ENCODE results near the gene PLCG2.
"Not testable (repeated sequence)": the region's sequence is repeated elsewhere in the genome, so short reads cannot be mapped to it uniquely, and the experiment has no call there.

The PLCG2 gene

DNA sequence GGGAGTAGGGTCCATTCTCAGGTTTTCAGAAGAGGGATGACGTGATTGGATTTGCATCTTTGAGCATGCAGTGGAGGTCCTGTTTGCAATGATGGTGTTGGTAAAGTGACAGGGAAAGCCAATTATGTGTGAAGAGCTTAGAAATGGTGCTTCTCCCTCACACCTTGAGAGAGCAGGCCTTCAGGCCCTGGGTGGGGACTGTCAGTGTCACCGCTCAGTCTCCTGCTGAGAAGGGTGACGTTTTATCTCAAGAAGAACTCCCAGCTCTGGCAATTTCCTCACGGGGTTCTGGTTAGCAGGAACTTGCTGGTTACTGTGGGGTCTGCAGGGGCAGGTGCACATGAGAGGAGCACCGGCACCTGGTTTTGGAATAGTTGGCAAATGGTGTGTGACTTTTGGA is 11.2 kb downstream of the PLCG2 start:
- no peak for DNase-seq (ENCODE audit: low read depth in 2 of 2)

DNA sequence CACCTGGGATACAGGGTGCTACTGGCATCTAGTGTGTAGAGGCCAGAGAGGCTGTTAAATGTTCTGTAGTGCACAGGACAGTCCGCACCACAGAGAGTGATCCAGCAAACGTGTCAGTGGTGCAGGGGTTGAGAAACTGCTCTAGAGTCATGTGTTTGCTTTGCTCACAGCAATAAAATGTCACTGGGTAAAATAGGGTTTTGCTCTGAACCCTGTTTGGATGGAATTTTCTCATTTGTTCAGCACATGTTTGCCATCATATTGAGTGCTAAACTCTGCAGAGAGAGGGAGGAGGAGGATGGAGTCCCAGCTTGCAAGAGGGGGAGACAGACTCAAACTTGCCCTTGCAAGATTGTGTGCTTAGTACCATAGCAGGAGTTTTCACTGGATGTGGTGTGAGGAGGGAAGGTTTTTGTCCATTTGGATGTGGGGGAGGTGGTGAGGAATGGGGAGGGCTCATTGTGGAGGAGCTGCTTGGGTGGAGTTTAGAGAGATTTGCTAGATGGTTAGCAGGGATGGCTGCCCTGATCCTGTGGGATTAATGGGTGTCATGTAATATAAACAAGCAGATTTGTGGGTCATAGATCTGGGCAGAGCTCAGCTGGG is 11.8 kb downstream of the PLCG2 start:
- no peak for DNase-seq (ENCODE audit: low read depth in 2 of 2)

DNA sequence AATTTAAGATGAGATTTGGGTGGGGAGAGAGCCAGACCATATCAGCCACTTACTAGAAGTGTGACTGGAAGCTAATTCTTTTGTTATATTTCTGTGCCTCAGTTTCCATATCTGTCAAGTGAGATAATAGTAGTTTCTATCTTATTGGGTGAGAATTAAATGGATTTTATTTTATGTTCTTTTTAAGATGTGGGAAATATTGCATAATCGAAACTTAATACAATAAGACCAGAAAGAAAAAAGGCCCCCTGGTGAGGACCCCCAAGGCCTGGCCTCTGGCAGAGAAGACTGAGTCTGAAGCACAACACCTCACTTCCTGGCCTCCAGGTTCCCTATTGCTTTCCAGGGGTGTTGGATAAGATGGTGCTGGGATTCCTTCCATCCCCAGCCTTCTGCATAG is 13.7 kb downstream of the PLCG2 start:
- no peak for DNase-seq (ENCODE audit: low read depth in 2 of 2)

DNA sequence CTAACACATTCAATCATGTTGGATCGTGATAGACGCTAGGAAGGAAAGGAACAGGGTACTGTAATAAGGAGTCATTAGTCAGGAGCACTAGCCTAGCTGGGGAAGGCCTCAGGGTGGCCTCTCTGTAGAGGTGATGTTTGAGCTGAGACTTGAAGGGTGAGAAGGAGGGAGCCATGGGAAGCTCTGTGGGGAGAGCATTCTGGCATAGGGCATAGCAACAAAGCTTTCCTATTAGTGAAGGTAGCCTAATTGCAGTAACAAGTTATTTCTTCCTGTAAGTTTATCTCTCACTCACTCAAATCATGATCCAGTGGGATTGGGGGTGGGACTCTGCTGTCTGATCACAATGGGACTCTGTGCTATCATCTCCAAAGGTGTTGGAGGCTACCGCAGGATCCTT is 16.1 kb downstream of the PLCG2 start:
- DNase-seq (ENCODE audit: low read depth in 2 of 2) = no peak

DNA sequence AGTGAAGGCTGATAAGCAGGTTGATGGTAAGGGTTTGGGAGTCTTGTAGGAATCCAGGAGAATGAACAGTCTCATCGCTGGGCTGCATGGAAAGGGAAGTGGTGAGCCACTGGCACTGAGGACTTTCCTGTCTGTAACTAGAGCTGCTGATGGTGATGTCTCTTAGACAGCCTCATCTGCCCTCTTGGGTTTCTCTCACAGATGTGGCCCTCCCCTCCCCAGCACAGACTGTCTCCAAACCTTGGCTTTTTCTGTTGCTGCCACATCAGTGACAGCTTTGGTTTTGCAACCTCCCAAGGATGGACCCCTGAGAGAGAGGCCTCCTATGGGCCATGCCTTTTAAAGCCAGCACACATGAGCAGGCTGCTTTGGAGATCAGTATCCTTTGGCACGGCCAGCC is 16.9 kb downstream of the PLCG2 start:
- DNase-seq (ENCODE audit: low read depth in 2 of 2) = no peak

DNA sequence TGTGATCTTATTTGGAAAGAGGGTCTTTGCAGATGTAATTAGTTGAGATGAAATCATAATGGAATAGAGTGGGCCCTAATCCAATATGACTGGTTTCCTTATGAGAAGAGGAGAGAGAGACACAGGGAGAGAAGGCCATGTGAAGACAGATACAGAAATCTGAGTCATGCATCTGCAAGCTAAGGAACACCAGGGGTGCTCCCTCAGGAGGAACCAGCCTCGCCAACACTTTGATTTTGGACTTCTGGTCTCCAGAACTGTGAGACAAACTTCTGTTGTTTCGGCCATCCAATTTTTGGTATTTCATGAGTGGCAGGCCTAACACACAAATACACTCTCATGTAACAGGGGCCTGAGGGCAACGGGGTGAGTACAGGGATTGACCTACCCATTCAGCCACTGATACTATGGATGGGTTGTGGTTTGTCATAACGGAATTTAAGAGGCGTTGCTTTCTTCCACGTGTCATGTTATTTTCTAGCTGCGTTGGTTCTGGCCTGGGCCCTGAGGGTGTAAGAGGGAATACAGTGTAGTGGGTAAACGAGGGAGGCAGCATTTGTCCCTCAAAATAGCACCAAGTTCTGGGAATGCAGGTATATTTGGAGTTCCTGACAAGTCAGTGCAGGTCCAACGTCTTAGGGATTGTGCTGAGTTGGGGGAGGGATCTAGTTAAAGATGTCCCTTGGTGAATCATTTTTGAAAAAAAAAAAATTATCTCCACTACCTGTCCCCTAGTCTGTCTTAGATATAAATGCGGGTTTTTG is 17.7 kb downstream of the PLCG2 start:
- no peak for DNase-seq (ENCODE audit: low read depth in 2 of 2)

DNA sequence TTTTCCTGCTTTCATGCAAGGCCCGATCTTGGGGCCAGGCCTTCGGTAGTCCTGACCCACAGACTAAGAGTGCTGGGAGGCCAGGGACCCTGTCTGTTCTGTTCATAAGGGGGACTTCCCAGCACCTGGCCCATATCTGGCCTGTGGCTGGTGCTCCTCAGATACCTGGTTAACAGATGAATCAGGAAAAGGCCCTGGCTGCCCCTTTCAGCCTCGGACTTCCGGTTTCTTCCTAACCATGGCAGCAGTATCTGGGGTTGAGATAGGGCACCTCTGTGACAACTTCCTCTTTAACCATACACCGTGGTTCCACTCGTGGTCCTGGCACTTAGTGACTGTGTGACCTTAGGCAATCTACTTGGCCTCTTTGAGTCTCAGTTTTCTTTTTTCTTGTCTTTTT is 18.4 kb downstream of the PLCG2 start:
- DNase-seq (ENCODE audit: low read depth in 2 of 2) = no peak

DNA sequence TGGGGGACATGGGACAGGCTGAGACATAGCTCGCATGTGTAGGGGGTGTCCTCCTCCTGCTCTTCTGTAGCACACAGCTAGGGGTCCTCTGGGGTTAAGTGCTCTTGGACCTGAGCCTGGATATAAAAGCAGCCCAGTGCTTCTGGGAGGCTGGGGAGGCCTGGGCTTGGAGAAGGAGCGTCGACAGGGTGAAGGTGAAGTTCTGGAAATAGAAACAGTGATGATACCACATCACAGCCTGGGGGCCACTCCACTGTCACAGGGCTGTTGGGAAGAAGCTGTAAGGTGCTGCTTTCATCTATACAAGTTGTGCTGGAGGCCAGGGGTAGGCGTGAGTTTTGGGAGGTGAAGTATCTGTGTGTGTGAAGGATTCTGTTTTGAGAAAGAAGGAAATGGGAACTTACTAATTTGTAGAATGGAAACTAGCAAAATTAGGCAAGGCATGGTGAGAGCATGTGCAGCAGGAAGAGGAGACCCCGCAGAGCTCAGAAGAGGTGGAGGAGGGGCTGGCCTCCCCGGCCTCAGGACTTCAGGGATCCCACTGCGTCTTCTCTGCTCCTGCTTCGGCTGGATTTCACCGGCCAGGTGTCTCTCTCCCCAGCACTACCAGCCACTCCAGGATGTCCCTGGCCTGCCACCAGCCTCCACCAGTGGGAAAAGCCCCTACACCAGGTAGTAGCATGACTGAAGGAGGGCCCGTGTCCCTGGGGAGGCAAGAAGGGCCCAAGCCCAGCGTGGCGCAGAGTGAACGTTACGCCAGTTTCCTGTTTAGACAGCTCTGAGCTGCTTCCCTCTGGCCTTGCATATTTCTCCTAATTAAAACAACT is 19.4 kb downstream of the PLCG2 start:
- DNase-seq (ENCODE audit: low read depth in 2 of 2) = peak in 1 of 2 donors; percentile 36

DNA sequence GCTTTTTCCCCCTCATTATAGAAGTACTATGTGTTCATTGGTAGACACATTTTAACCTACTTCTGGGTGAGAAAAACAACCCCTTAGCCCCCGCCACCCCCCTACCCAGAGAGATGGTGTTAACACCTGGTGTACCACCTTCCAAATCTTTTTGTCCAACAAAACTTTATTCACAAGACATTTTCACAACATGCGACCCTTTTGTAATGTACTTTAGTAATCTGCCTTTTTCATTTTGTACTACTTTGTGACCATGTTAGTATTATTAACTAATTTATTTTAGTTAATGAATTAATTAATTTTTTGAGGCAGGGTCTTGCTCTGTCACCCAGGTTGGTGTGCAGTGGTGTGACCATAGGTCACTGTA is 20.0 kb downstream of the PLCG2 start:
- DNase-seq (ENCODE audit: low read depth in 2 of 2) = no peak

DNA sequence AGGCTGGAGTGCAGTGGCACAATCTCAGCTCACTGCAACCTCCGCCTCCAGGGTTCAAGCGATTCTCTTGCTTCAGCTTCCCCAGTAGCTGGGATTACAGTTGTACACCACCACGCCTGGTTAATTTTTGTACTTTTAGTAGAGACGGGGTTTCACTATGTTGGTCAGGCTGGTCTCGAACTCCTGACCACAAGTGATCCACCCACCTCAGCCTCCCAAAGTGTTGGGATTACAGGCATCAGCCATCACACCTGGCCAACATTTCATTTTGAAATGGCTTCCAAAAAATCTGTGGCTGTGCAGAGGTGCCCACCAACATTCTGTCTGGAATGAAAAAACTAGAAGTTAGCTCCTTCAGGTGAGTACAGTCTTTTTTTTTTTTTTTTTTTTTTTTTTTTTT is 22.6 kb downstream of the PLCG2 start:
- not testable (repeated sequence) for DNase-seq (ENCODE audit: low read depth in 2 of 2)

DNA sequence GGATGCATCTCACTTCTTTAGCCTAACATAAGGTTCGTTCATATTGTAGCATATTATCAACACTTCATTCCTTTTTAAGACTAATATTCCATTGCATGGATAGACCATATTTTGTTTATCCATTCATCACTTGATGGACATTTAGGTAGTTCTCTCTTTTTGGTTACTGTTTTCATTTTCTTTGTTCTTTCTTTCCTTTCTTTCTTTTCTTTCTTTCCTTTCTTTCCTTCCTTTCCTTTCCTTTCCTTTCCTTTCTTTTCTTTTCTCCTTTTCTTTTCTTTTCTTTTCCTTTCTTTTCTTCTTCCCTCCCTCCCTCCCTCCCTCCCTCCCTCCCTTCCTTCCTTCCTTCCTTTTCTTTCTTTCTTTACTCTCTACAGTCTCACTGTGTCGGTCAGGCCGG is 24.2 kb downstream of the PLCG2 start:
- DNase-seq (ENCODE audit: low read depth in 2 of 2) = no peak

DNA sequence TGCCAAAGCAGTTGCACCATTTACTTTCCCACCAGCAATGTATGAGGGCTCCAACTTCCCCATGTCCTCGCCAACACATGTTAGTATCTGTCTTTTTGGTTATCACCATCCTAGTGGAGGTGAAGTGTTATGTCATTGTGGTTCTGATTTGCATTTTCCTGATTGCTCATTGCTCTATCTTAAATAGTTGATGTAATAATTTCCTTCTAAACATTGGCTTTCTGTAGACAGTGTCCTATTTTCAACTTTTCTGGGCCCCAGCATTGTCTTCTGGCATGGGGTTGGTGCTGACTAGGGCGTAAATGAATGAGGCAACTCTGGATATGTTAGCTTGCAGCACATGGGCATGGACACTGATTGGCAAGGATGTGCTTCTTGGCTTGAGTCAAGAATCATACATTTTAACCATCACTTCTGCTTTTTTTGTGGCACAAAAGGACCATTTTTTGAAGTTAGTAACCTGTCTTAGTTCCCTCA is 25.1 kb downstream of the PLCG2 start:
- no peak for DNase-seq (ENCODE audit: low read depth in 2 of 2)

DNA sequence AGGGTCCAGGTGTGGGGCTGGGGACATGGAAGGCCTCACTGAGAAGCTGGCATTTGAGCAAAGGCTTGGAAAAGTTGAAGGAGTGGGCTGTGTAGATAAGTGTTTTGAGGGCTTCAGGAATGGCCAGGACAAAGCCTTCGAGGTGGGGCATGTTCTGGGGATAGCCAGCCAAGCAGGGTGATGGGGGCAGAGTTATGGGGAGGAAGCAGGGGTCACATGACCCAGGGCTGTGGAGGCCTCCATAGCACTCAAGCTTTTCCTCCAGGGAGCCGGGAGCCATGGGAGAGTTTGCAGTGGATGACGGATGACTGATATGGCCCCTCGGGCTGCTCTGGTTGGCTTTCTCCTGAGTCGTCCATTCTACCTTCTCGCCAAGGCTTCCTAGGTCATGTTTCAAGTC is 27.6 kb downstream of the PLCG2 start:
- no peak for DNase-seq (ENCODE audit: low read depth in 2 of 2)

DNA sequence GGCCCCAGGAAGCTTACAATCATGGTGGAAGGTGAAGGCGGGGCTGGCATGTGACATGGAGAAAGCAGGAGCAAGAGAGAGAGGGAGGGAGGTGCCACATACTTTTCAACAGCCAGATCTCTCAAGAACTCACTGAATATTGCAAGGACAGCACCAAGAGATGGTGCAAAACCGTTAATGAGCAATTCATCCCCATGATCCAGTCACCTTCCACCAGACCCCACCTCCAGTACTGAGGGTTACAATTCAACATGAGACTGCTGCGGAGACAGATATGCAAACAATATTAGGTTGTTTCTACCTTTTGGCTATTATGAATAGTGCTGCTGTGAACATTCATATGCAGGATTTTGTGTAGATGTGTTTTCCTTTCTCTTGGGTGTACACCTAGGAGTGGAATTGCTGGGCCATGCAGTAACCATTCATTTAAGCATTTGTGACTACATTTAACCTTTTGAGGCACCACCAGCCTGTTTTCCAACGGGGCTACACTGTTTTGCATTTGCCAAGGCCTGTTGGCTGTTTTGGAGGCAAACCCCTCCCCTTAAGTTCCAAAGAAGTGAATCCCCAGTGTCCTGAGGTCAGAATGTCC is 28.8 kb downstream of the PLCG2 start:
- DNase-seq (ENCODE audit: low read depth in 2 of 2) = no peak

DNA sequence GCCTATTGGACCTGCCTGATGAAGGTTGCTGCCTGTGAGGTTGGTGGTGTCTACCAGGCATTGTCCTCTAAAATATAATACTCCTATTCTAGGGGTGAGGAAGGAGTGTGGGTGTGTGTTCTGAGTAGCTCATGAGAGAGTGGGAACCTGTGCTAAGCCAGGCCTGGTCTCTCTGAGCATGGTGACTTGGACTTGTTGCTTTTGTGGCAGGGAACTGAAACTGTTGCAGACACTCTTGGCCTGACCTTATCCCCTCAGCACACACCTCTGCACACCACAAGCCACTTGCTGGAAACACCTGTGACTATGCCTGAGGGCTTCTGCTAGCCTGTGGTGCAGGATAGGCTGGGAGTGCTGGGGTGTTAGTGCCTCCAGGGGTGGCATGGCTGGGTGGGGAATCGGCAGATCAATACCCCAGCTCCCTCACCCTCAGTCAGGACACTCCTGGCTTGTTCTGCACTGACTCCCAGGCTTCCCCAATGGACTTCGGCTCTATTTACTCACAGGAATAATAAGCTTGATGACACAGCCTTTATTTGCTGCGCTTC is 29.9 kb downstream of the PLCG2 start:
- peak; percentile 13 for DNase-seq (ENCODE audit: low read depth in 2 of 2)

DNA sequence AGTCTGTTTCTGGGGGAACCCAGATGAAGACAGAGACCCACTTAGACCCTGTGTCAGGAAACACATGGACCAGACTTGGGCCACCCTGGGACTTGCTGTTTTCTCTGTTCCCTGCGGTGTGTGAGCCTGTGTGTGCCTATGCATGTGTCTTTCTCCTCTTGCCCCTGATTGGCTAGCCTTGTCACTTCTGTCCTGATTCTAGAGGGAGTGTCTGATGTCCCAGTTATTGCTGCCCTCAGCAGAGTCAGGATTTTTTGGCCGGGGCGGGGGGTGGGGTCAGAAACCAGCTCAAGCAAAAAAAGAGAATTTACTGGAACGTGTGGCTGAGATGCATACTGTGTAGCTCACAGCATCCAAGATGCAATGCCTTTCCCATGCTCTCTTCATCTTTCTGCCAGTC is 30.5 kb downstream of the PLCG2 start:
- no peak for DNase-seq (ENCODE audit: low read depth in 2 of 2)

DNA sequence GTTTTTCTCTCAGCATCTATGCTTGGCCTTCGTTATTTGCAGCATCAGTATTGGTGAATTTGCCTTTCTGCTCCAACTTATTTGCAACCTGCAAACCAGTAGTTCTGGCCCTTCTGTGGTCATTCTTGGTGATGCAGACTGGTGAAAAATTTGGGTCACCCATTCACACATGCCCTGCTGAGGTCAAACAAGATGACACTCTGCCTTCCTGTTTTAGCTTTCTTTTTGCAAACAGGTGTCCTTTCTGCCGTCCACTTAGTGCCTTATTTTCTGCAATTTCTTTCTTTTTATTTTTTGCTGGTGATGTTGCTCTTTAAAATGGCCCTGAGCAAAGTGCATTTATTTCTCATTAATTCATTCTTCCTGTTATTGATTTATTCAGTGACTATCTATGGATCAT is 31.3 kb downstream of the PLCG2 start:
- no peak for DNase-seq (ENCODE audit: low read depth in 2 of 2)

DNA sequence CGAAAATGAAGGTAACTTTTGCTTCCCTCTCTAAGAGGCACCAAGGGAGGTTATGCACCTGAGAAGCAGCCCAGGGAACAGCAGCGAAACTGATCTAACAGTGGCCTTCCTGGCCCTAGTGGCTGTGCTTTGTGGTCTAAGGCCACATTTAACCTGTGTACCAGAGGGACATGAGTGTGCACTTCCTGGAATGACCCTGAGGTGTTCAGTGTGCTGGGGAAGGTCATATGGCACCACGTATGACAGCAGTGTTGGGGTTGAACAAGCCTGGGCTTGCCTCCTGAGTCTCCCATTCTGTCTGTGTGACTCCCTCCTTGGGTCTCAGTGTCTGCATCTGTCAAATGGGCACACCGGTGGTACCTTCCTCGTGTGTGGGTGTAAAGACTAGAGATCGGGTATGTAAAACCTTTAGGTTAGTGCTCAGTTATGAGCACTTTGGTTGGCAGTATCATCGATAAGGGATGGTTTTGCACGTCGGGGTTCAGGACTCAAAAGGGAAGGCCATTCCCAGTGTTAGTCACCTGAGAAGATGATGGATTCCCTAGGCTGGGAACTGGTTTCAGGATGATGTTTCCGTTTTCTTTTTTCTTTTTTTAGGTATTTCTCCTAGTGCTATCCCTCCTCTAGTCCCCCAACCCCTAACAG is 31.9 kb downstream of the PLCG2 start:
- DNase-seq (ENCODE audit: low read depth in 2 of 2) = no peak

DNA sequence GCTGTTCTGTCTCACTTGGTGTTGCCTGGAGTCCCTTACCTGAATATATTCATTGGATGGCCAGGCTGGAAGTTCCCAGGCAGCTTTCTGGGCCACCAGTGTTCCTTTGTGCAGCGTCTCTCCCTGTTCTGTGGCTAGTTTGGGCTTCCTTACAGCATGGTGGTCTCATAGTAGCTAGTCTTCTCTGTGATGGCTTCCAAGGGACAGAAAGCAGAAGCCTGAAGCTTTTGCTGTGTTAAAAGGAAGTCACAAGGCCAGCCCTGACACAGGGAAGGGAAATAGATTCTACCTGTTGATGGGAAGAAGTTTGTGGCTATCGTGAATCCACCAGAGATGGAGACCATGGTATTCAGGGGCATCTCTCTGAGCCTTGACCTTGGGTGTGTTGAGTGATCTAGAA is 34.6 kb downstream of the PLCG2 start:
- DNase-seq (ENCODE audit: low read depth in 2 of 2) = no peak

DNA sequence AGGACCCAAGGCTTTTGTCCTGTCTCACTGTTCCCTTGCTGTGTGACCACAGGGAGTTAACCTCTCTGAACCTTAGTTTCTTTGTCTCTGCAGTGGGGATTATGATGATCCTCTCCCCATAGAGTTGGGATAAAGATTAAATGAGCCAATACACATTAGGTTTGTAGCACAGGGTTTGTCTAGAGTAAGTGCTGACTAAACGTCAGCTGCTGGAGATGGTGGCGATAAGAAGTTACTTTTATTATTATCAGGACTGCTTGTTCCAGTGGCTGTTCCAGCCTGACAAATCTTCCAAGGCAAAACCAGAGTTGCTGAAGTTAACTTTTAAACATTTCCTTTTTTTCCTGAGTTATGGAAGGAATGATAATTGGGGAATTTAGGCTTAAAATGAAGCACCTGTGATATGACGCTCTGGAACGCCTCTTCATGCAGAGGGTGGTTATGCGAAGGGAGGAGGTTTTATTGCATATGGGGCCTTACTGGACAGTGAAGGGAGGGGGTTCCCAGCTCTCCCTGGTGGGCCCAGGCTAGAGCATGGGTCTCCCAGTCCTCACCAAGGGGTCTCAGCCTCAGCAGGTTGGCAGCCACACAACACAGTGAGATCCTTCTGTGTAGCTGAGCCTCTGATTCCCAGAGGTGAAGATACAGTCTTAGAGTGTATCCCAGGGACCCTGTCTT is 35.8 kb downstream of the PLCG2 start:
- no peak for DNase-seq (ENCODE audit: low read depth in 2 of 2)

DNA sequence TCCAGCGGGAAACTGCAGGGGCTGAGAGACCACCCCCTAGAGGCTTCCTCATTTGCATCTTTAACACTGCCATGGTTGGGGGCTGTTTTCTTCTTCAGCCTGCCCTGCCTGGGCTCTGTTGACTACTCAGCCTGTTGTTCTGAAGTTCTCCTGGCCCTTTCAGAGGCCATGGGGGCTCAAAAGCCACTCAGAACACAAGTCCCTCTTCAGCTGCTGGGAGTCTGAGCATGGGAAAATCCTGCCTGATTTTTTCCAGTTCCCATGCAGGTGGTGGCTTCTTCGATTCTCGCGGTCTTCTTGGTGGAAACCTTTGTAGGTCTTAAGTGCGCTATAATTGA is 36.3 kb downstream of the PLCG2 start:
- no peak for DNase-seq (ENCODE audit: low read depth in 2 of 2)
